ENCODE results near the gene IDS. TPM values are rescaled to one million over a fixed set of nuclear protein-coding genes. Genes with fewer than 3 reads are reported as not detected.
"Not testable (repeated sequence)": the region's sequence is repeated elsewhere in the genome, so short reads cannot be mapped to it uniquely, and the experiment has no call there.

IDS gene
- 46.6 and 48.9 TPM in 2 replicates for total RNA-seq

- Mint-ChIP-seq H3K36me3 (ENCODE audit: low read depth) (peaks cover 15% of the 10 kb centered on the region), H3K27ac (peak within 1 kb of the TSS; percentile 100), H3K9me3 (no peaks in the 10 kb centered on the region), H3K4me1 (ENCODE audit: low read depth) (peaks cover 45% of the 10 kb centered on the region), H3K27me3 (ENCODE audit: insufficient read depth) (no peaks in the 10 kb centered on the region), H3K4me3 (peak within 1 kb of the TSS; percentile 99)
- peak; percentile 87 for DNase-seq (ENCODE audit: low spot score)
- intact Hi-C loops (cut with micrococcal nuclease), result loop anchor here (1.0 to 10.0 kb wide), 13 partner anchors 10 to 1890 kb away; partner anchors contain the start of genes FMR1, HMGB3, MTMR1 and TMEM185A
Observed at GRCh38 chrX:149504915-149505651, at the start of gene IDS. IDS (minus strand) TSS chrX:149505306; CDS start chrX:149505137, 169 bp downstream.

- H3K27ac Mint-ChIP-seq; H3K36me3 Mint-ChIP-seq (ENCODE audit: low read depth); H3K9me3 Mint-ChIP-seq; H3K4me1 Mint-ChIP-seq (ENCODE audit: low read depth); H3K27me3 Mint-ChIP-seq (ENCODE audit: insufficient read depth); intact Hi-C loops (cut with micrococcal nuclease); H3K4me3 Mint-ChIP-seq; DNase-seq (ENCODE audit: low spot score): not testable (repeated sequence)
Observed at GRCh38 chrX:149551939-149552248, 46.8 kb upstream of the IDS start.

- H3K27me3 Mint-ChIP-seq (ENCODE audit: insufficient read depth); H3K9me3 Mint-ChIP-seq; H3K36me3 Mint-ChIP-seq (ENCODE audit: low read depth); H3K27ac Mint-ChIP-seq; DNase-seq (ENCODE audit: low spot score); intact Hi-C loops (cut with micrococcal nuclease); H3K4me3 Mint-ChIP-seq; H3K4me1 Mint-ChIP-seq (ENCODE audit: low read depth): not testable (repeated sequence)
Observed at GRCh38 chrX:149551245-149551938, 46.3 kb upstream of the IDS start.

GRCh38 chrX:149550454-149550853 is 45.3 kb upstream of the IDS start:
- H3K27ac Mint-ChIP-seq; DNase-seq (ENCODE audit: low spot score); H3K4me3 Mint-ChIP-seq; H3K36me3 Mint-ChIP-seq (ENCODE audit: low read depth); H3K4me1 Mint-ChIP-seq (ENCODE audit: low read depth); H3K27me3 Mint-ChIP-seq (ENCODE audit: insufficient read depth); H3K9me3 Mint-ChIP-seq; intact Hi-C loops (cut with micrococcal nuclease): not testable (repeated sequence)

GRCh38 chrX:149549701-149550100 is 44.6 kb upstream of the IDS start, which contains the start of gene HSFX3:
HSFX3 (minus strand) TSS chrX:149549924; CDS start chrX:149549852, 72 bp downstream.
- H3K27me3 Mint-ChIP-seq (ENCODE audit: insufficient read depth); DNase-seq (ENCODE audit: low spot score); intact Hi-C loops (cut with micrococcal nuclease); H3K4me1 Mint-ChIP-seq (ENCODE audit: low read depth); H3K27ac Mint-ChIP-seq; H3K9me3 Mint-ChIP-seq; H3K4me3 Mint-ChIP-seq; H3K36me3 Mint-ChIP-seq (ENCODE audit: low read depth): not testable (repeated sequence)

GRCh38 chrX:149547782-149548181 is 42.7 kb upstream of the IDS start:
- H3K27ac Mint-ChIP-seq; H3K27me3 Mint-ChIP-seq (ENCODE audit: insufficient read depth); intact Hi-C loops (cut with micrococcal nuclease); H3K4me1 Mint-ChIP-seq (ENCODE audit: low read depth); H3K9me3 Mint-ChIP-seq; H3K4me3 Mint-ChIP-seq; DNase-seq (ENCODE audit: low spot score); H3K36me3 Mint-ChIP-seq (ENCODE audit: low read depth): not testable (repeated sequence)

GRCh38 chrX:149546962-149547361 is 41.9 kb upstream of the IDS start:
- H3K4me1 Mint-ChIP-seq (ENCODE audit: low read depth); H3K27ac Mint-ChIP-seq; H3K36me3 Mint-ChIP-seq (ENCODE audit: low read depth); intact Hi-C loops (cut with micrococcal nuclease); H3K9me3 Mint-ChIP-seq; H3K4me3 Mint-ChIP-seq; DNase-seq (ENCODE audit: low spot score); H3K27me3 Mint-ChIP-seq (ENCODE audit: insufficient read depth): not testable (repeated sequence)

- DNase-seq (ENCODE audit: low spot score); H3K27ac Mint-ChIP-seq; H3K27me3 Mint-ChIP-seq (ENCODE audit: insufficient read depth); H3K4me3 Mint-ChIP-seq; H3K36me3 Mint-ChIP-seq (ENCODE audit: low read depth); intact Hi-C loops (cut with micrococcal nuclease); H3K9me3 Mint-ChIP-seq; H3K4me1 Mint-ChIP-seq (ENCODE audit: low read depth): not testable (repeated sequence)
Observed at GRCh38 chrX:149545545-149546543, 40.7 kb upstream of the IDS start.

GRCh38 chrX:149541521-149542047 is 36.5 kb upstream of the IDS start:
- intact Hi-C loops (cut with micrococcal nuclease), result no loop called here

GRCh38 chrX:149540621-149541520 is 35.8 kb upstream of the IDS start, which contains the start of gene EOLA1:
EOLA1 (plus strand) TSS chrX:149541012; CDS start chrX:149545631, 4,619 bp downstream.
- no peaks in the 10 kb centered on the region for H3K9me3 Mint-ChIP-seq
- H3K36me3 Mint-ChIP-seq (ENCODE audit: low read depth), result peaks cover 3% of the 10 kb centered on the region

More at GRCh38 chrX:149541521-149542047, 36.5 kb upstream of the IDS start:
- Mint-ChIP-seq H3K27me3 (ENCODE audit: insufficient read depth) (no peaks in the 10 kb centered on the region), H3K27ac (peak overlapping the region; percentile 99), H3K4me1 (ENCODE audit: low read depth) (peaks cover 11% of the 10 kb centered on the region), H3K9me3 (no peaks in the 10 kb centered on the region), H3K4me3 (peak overlapping the region; percentile 88), H3K36me3 (ENCODE audit: low read depth) (peaks cover 3% of the 10 kb centered on the region)
- DNase-seq (ENCODE audit: low spot score), result no peak

GRCh38 chrX:149540131-149540620 is 35.1 kb upstream of the IDS start:
- peak; percentile 68 for DNase-seq (ENCODE audit: low spot score)
- Mint-ChIP-seq H3K4me1 (ENCODE audit: low read depth) (peaks cover 11% of the 10 kb centered on the region), H3K9me3 (no peaks in the 10 kb centered on the region), H3K4me3 (peak overlapping the region; percentile 88), H3K36me3 (ENCODE audit: low read depth) (peaks cover 6% of the 10 kb centered on the region), H3K27ac (peak overlapping the region; percentile 99), H3K27me3 (ENCODE audit: insufficient read depth) (no peaks in the 10 kb centered on the region)
- intact Hi-C loops (cut with micrococcal nuclease), result no loop called here

More at GRCh38 chrX:149540621-149541520, 35.8 kb upstream of the IDS start, which contains the start of gene EOLA1:
- Mint-ChIP-seq H3K4me1 (ENCODE audit: low read depth) (peaks cover 11% of the 10 kb centered on the region), H3K27ac (peak within 1 kb of the TSS; percentile 99), H3K4me3 (peak within 1 kb of the TSS; percentile 92), H3K27me3 (ENCODE audit: insufficient read depth) (no peaks in the 10 kb centered on the region)
- intact Hi-C loops (cut with micrococcal nuclease), result no loop called here
- DNase-seq (ENCODE audit: low spot score), result peak; percentile 74
